Pancreas (tissue), 10 donors: ENCODE measurements around the gene ARG2. TPM values are rescaled to one million over a fixed set of nuclear protein-coding genes. Genes with fewer than 3 reads are reported as not detected.

ENCODE experiments used
- ATAC-seq, 4 donors: fragments of 200-7000 bp; cut with Tn5 transposase; one replicate each; pipeline versions ENCODE4 v1.8.0 to v1.9.1; 2020; ENCODE audit warnings: mild to moderate bottlenecking in 4 of 4, moderate library complexity in 4 of 4
- DNase-seq, 6 donors: peaks; one replicate each; pipeline ENCODE4 v3.0.0-alpha.2; 2020
- FAIRE-seq: peaks from 2 replicates; lab custom pipeline; 2012; peaks lifted over from hg19 to GRCh38; lab: Jason Lieb, UNC
- H3K27ac ChIP-seq, 4 donors: fragments of 200-600 bp; sonication (generic); 1 replicate in 3 of 4; 2 replicates in 1 of 4; pipeline versions ENCODE4 v1.5.0 to v1.8.0; 2020
- H3K27me3 ChIP-seq, 4 donors: fragments of 200-600 bp; one replicate each; pipeline ENCODE4 v1.8.0; 2021
- H3K36me3 ChIP-seq, 3 donors: fragments of 200-600 bp; sonication (generic) in 1 of 3; one replicate each; pipeline versions ENCODE4 v1.5.0 to v1.8.0; 2020 to 2021
- H3K4me1 ChIP-seq, 3 donors: fragments of 200-600 bp; one replicate each; pipeline ENCODE4 v1.8.0; 2021
- H3K4me3 ChIP-seq, 4 donors: fragments of 200-600 bp; sonication (generic) in 2 of 4; one replicate each; pipeline versions ENCODE4 v1.5.0 to v1.8.0; 2020 to 2021
- H3K9me3 ChIP-seq, 4 donors: fragments of 200-600 bp; one replicate each; pipeline ENCODE4 v1.8.0; 2021
- CTCF ChIP-seq, 4 donors: fragments of 200-600 bp; sonication (generic) in 3 of 4; IDR thresholded peaks; one replicate each; pipeline versions ENCODE4 v1.5.0 to v1.8.0; 2021; ENCODE audit warnings: antibody characterized with exemption in 4 of 4
- WGBS, 2 donors: extraction: QIAGEN DNeasy Blood & Tissue Kit; methylation state at CpG; one replicate each; pipeline ENCODE4 v1.1.7; 2013; 5-methylcytosine and 5-hydroxymethylcytosine counted together
- intact Hi-C, 3 donors: fragments of 100-400 bp; cut with DNase I; formaldehyde crosslinking; loops; one replicate each; pipeline versions ENCODE4 v1.11.1 to v1.14.2; 2022
- polyA plus RNA-seq, 2 donors: library from polyadenylated mRNA; stranded (reverse); fragments of 200-250 nt; gene quantifications; one replicate each; pipeline ENCODE4 v1.2.3, GENCODE V29; 2013
- total RNA-seq, 6 donors: library from RNA; stranded (reverse); fragmentation: NEBNext Ultra II Directional in 4 of 6; extraction: Animal tissue kit (Norgen Biotek cat#: 25700) in 4 of 6; gene quantifications; one replicate each; pipeline versions ENCODE4 v1.2.1 to v1.2.4, GENCODE V29; 2021 to 2023
- donor health status: healthy with polysubstance abuse.
- donor health status: DM: no; HTN: no; CAD: no; lungs with moderate emphysema.
- donor health status: DM: no; HTN: no; CAD: no.
- donor health status: control.
- donor health status: control.
- donor health status: Bipolar disorder and iron deficiency.
- donor health status: DM: yes; HTN: yes; CAD: no.
- donor health status: DM: no; HTN: no; CAD: no.
- donor health status: DM: no; HTN: no; CAD: no.
- donor health status: DM: yes; HTN: yes; CAD: no.

ARG2 gene
- total and polyA plus RNA-seq, 8 donors: 1.2 to 15.0 (median 2.1) TPM

GRCh38 chr14:67575684-67576083 lies 44.0 kb upstream of the ARG2 start:
- DNase-seq (peak in 1 of 6 donors; percentile 43), FAIRE-seq (no peak), ATAC-seq (peak in 1 of 4 donors; percentile 12)
- intact Hi-C loops: loop anchor here in 1 of 3 donors (10.0 kb wide), 1 partner anchor 151 kb away; no protein-coding TSS in a partner anchor
- H3K36me3 ChIP-seq: peaks cover 0 to 19% (median 0%) of the 10 kb centered on the region in 3 donors
- no peaks in the 10 kb centered on the region for H3K9me3 ChIP-seq
- H3K27me3 ChIP-seq: no peaks in the 10 kb centered on the region
- no peaks in the 10 kb centered on the region for H3K4me1 ChIP-seq
- no peak overlapping the region for H3K4me3 ChIP-seq
- no peak overlapping the region for H3K27ac ChIP-seq
- TF ChIP-seq CTCF (IDR thresholded peaks at IDR 0.05): no peak
- 85 to 89% methylated on average over 9 of the region's 9 CpGs for WGBS, 2 donors

DNA sequence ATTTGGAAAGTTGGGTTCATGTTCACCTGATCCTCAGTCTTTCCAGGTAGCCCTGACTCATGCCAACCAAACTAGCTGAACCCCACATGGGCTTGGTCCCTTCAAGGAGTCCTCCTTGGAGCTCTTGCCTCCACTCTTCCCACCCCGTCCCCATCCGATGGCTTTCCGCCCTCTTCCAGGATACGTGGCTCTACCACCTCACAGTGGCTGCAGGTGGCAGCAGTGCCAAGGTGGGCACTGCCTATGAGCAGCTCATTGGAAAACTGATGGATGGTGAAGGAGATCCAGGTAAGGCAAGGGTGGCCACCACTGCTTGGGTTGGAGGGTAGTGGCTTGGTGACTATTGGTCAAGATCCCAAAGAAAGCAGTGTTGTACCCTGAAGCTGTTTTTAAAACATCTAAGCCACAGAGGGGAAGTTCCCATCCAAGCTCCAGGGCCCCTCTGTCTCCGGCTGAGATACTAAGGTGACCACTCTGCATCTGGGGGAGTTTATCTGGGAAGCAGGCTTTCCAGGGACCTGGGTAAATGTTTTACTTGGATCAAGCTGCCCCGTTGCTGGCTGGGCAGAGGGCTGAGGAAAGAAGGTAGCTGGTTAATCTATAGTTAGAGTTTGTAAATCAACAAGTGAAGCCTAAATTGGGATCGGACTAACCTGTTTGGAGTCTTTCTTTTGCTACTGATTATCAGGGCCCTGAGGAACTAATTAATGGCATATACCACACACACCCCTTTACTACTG lies 43.3 kb upstream of the ARG2 start:
- FAIRE-seq (no peak), ATAC-seq (peak in 1 of 4 donors; percentile 17), DNase-seq (peak in 1 of 6 donors; percentile 39)
- Histone ChIP-seq H3K27ac (no peak overlapping the region), H3K4me1 (no peaks in the 10 kb centered on the region), H3K9me3 (no peaks in the 10 kb centered on the region), H3K36me3 (peaks cover 0 to 19% (median 0%) of the 10 kb centered on the region in 3 donors), H3K27me3 (no peaks in the 10 kb centered on the region), H3K4me3 (no peak overlapping the region)
- intact Hi-C loops: loop anchor here in 1 of 3 donors (10.0 kb wide), 1 partner anchor 152 kb away; no protein-coding TSS in a partner anchor
- WGBS, 2 donors: 62 to 67% methylated on average over 7 of the region's 7 CpGs
- TF ChIP-seq CTCF (IDR thresholded peaks at IDR 0.05): no peak

- no peaks in the 10 kb centered on the region for H3K27me3 ChIP-seq
- TF ChIP-seq CTCF (IDR thresholded peaks at IDR 0.05): no peak
- ATAC-seq: no peak
- intact Hi-C loops: loop anchor here in 1 of 3 donors (10.0 kb wide), 1 partner anchor 152 kb away; no protein-coding TSS in a partner anchor
- no peak overlapping the region for H3K4me3 ChIP-seq
- FAIRE-seq: no peak
- H3K27ac ChIP-seq: peak overlapping the region in 1 of 4 donors; percentile 10
- 82% methylated on average over 13 of the region's 13 CpGs for WGBS, 2 donors
- DNase-seq: peak in 1 of 6 donors; percentile 40
- no peaks in the 10 kb centered on the region for H3K4me1 ChIP-seq
- H3K36me3 ChIP-seq: peaks cover 0 to 19% (median 0%) of the 10 kb centered on the region in 3 donors
- H3K9me3 ChIP-seq: no peaks in the 10 kb centered on the region
Measured at GRCh38 chr14:67577181-67577808, 42.4 kb upstream of the ARG2 start.

GRCh38 chr14:67577909-67578749 lies 41.6 kb upstream of the ARG2 start:
- intact Hi-C loops: loop anchor here in 1 of 3 donors (10.0 kb wide), 1 partner anchor 153 kb away; no protein-coding TSS in a partner anchor

More at GRCh38 chr14:67577909-67578749, 41.6 kb upstream of the ARG2 start:
- WGBS, 2 donors: 81 to 87% methylated on average over 16 of the region's 16 CpGs
- Histone ChIP-seq H3K36me3 (peaks cover 0 to 19% (median 0%) of the 10 kb centered on the region in 3 donors), H3K4me1 (no peaks in the 10 kb centered on the region), H3K9me3 (no peaks in the 10 kb centered on the region), H3K4me3 (no peak overlapping the region), H3K27me3 (no peaks in the 10 kb centered on the region), H3K27ac (no peak overlapping the region)
- ATAC-seq (no peak), FAIRE-seq (no peak), DNase-seq (peak in 1 of 6 donors; percentile 46)
- no peak for TF ChIP-seq CTCF (IDR thresholded peaks at IDR 0.05)
